Stimulated activated CD4-positive, alpha-beta T cell treated with anti-CD3 and anti-CD28 coated beads, TNF-alpha, amount 100 ng/mL, for 48 hours (primary cell): ENCODE results near the gene ARHGAP4.
A peak's percentile ranks its signal among the peaks of the same experiment; 100 is the strongest.

ENCODE experiments used
- DNase-seq, 3 donors: peaks; one replicate each; pipeline ENCODE4 v3.0.0-alpha.2; 2020; ENCODE audit warnings: low read depth in 3 of 3

The ARHGAP4 gene

GRCh38 chrX:153927672-153927921 lies 1.5 kb upstream of the ARHGAP4 start:
- DNase-seq, result no peak

GRCh38 chrX:153926858-153927671 lies 1.0 kb upstream of the ARHGAP4 start:
- peak in 2 of 3 donors; percentile 31 to 60 for DNase-seq

GRCh38 chrX:153926552-153926857 lies 441 bp upstream of the ARHGAP4 start:
- no peak for DNase-seq

- no peak for DNase-seq
Observed at GRCh38 chrX:153925387-153925738, 701 bp downstream of the ARHGAP4 start.

- no peak for DNase-seq
Observed at GRCh38 chrX:153924149-153924861, 1.8 kb downstream of the ARHGAP4 start.

GRCh38 chrX:153922932-153923857 lies 2.9 kb downstream of the ARHGAP4 start:
- no peak for DNase-seq

- DNase-seq, result no peak
Observed at GRCh38 chrX:153921511-153922446, 4.3 kb downstream of the ARHGAP4 start.

GRCh38 chrX:153921070-153921469 lies 5.0 kb downstream of the ARHGAP4 start:
- DNase-seq, result no peak

- DNase-seq, result no peak
Observed at GRCh38 chrX:153920546-153920945, 5.5 kb downstream of the ARHGAP4 start.

GRCh38 chrX:153919281-153919680 lies 6.8 kb downstream of the ARHGAP4 start:
- DNase-seq, result no peak

- no peak for DNase-seq
Observed at GRCh38 chrX:153917869-153918268, 8.2 kb downstream of the ARHGAP4 start.

- no peak for DNase-seq
Observed at GRCh38 chrX:153913701-153914100, 12.4 kb downstream of the ARHGAP4 start.

- no peak for DNase-seq
Observed at GRCh38 chrX:153913211-153913610, 12.9 kb downstream of the ARHGAP4 start.

- no peak for DNase-seq
Observed at GRCh38 chrX:153911798-153912197, 14.3 kb downstream of the ARHGAP4 start.

GRCh38 chrX:153910446-153910845 lies 15.6 kb downstream of the ARHGAP4 start:
- no peak for DNase-seq

GRCh38 chrX:153909980-153910360 lies 16.1 kb downstream of the ARHGAP4 start:
- no peak for DNase-seq

- no peak for DNase-seq
Observed at GRCh38 chrX:153909024-153909979, 16.8 kb downstream of the ARHGAP4 start.

GRCh38 chrX:153908219-153908860 lies 17.7 kb downstream of the ARHGAP4 start:
- no peak for DNase-seq

GRCh38 chrX:153907456-153907855 lies 18.6 kb downstream of the ARHGAP4 start:
- no peak for DNase-seq
